Neural progenitor cell (in vitro differentiated cells): Measurements from ENCODE around the gene AGO1. TPM values are rescaled to one million over a fixed set of nuclear protein-coding genes. Genes with fewer than 3 reads are reported as not detected.

Experiments used
- DNase-seq: peaks from one replicate; pipeline ENCODE4 v3.0.0-alpha.2; 2016; ENCODE audit warnings: low spot score
- H2AFZ ChIP-seq: fragments of 200-600 bp; sonication (generic); replicated peaks from 2 replicates; pipeline ENCODE4 v1.6.1; 2016; ENCODE audit warnings: antibody characterized with exemption
- H3F3A ChIP-seq: fragments of 200-600 bp; sonication (generic); 2 replicates; pipeline ENCODE4 v1.6.1; 2016; ENCODE audit warnings: antibody characterized with exemption, low read depth
- H3K27ac ChIP-seq: fragments of 200-600 bp; sonication (generic); 2 replicates; pipeline ENCODE4 v1.5.1; 2016; ENCODE audit warnings: mild to moderate bottlenecking
- H3K27me3 ChIP-seq: fragments of 200-600 bp; sonication (generic); 2 replicates; pipeline ENCODE4 v1.6.1; 2016; ENCODE audit warnings: mild to moderate bottlenecking, moderate library complexity
- H3K36me3 ChIP-seq: fragments of 200-600 bp; sonication (generic); 2 replicates; pipeline ENCODE4 v1.5.1; 2016
- H3K4me1 ChIP-seq: fragments of 200-600 bp; sonication (generic); 2 replicates; pipeline ENCODE4 v1.6.1; 2016; ENCODE audit warnings: mixed run types
- H3K4me2 ChIP-seq: fragments of 200-600 bp; sonication (generic); 2 replicates; pipeline ENCODE4 v1.6.1; 2016
- H3K4me3 ChIP-seq: fragments of 200-600 bp; sonication (generic); 2 replicates; pipeline ENCODE4 v1.5.1; 2016
- H3K79me2 ChIP-seq: fragments of 200-600 bp; sonication (generic); 2 replicates; pipeline ENCODE4 v1.6.1; 2016; ENCODE audit warnings: low read depth
- H3K9ac ChIP-seq: fragments of 200-600 bp; sonication (generic); 2 replicates; pipeline ENCODE4 v1.6.1; 2016
- H3K9me3 ChIP-seq: fragments of 200-600 bp; sonication (generic); 2 replicates; pipeline ENCODE4 v1.5.1; 2016; ENCODE audit warnings: low read depth
- H4K20me1 ChIP-seq: fragments of 200-600 bp; sonication (generic); 2 replicates; pipeline ENCODE4 v1.6.1; 2016; ENCODE audit warnings: low read depth
- H3K27ac Mint-ChIP-seq: 3 replicates; pipeline ENCODE4 v1.8.0; 2021; ENCODE audit warnings: mixed read lengths
- H3K27me3 Mint-ChIP-seq: 2 replicates; pipeline ENCODE4 v1.8.0; 2022; ENCODE audit warnings: low read depth, mild to moderate bottlenecking, inconsistent platforms, moderate library complexity, mixed read lengths; ENCODE audit not compliant: insufficient read depth
- H3K36me3 Mint-ChIP-seq: 3 replicates; pipeline ENCODE4 v1.8.0; 2021; ENCODE audit warnings: mixed read lengths
- H3K4me1 Mint-ChIP-seq: 3 replicates; pipeline ENCODE4 v1.8.0; 2021; ENCODE audit warnings: mixed read lengths
- H3K4me3 Mint-ChIP-seq: 3 replicates; pipeline ENCODE4 v1.8.0; 2021; ENCODE audit warnings: mild to moderate bottlenecking, moderate library complexity, mixed read lengths
- H3K9me3 Mint-ChIP-seq: 3 replicates; pipeline ENCODE4 v1.8.0; 2020; ENCODE audit warnings: mixed read lengths
- EZH2 ChIP-seq: fragments of 200-600 bp; sonication (generic); IDR thresholded peaks from 2 replicates; pipeline ENCODE4 v1.6.1; 2017; ENCODE audit warnings: antibody characterized with exemption, mild to moderate bottlenecking, moderate library complexity
- EZH2phosphoT487 ChIP-seq: fragments of 200-600 bp; sonication (generic); IDR thresholded peaks from 2 replicates; pipeline ENCODE4 v1.6.1; 2017; ENCODE audit warnings: antibody characterized with exemption
- total RNA-seq: library from RNA; depleted of rRNA; stranded (reverse); fragments of >200 nt; gene quantifications from 2 replicates; pipeline ENCODE4 v1.2.3, GENCODE V29; 2015; ENCODE audit warnings: low replicate concordance
- TF ChIP-seq, protein P1 (sequence below): fragments of 200-600 bp; sonication (generic); IDR thresholded peaks from 2 replicates; pipeline ENCODE4 v1.5.1; 2017; ENCODE audit warnings: antibody characterized with exemption, mild to moderate bottlenecking

The AGO1 gene
- total RNA-seq, 1 donor from 2014 or later, result 24.1 TPM

DNA sequence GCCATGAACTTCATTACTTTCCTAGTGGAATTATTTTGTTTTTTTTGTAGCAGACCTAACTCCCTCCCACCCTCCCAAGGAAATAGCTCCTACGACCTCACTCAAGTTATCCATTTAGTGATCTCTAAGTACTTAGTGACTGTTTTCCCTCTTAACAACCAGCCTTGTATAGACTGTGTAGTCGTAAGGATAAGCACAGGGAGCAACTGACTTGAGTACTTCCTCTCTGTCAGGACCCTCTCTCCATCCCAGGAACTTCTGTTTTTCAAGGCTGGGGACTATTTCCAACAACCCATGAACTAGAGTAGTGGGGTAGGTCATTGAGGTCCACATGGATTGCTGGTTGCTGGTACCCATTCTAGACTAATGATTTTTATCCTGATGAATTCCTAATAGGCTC lies 1.9 kb downstream of the AGO1 start:
- no peak overlapping the region for H3K4me3 ChIP-seq
- no peak overlapping the region for H3K27ac ChIP-seq
- H3K27ac Mint-ChIP-seq, result no peak overlapping the region

DNA sequence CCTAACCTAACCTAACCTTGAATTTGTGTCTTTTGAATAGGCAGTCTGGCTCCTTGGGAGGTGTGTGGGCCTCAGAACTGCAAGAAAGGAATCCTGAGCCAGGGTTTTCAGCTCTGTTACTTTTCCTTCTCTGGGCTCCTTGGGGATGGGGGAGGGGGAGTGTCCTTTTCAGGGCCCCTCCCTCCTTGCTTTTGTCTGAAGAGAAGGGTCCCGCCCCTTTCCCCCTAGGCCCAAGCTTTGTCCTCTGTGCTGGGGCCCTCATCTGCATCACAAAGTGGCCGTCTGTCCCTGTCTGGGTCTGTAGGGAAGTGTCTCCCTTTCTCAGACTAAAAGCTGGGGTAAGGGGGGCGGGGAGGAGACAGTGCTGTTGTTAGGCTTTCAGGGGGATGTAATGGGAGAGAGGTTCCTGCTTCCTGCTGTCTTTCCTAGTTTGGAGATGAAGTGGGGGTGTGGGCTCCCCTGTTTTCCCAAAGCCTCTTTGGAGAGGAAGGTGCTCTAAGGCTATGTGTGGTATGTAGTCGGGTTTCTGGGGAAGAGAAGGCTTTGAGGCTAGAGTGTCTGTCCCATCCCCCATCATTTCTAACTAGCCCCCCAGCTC lies 3.1 kb downstream of the AGO1 start:
- Histone ChIP-seq H3K27me3 (no peaks in the 10 kb centered on the region), H4K20me1 (peaks cover 79% of the 10 kb centered on the region), H3K4me1 (peaks cover 40% of the 10 kb centered on the region), H3K9me3 (no peaks in the 10 kb centered on the region), H2AFZ (no peak overlapping the region), H3K9ac (no peak overlapping the region), H3K36me3 (peaks cover 9% of the 10 kb centered on the region), H3K4me3 (peak overlapping the region; percentile 44), H3K79me2 (peaks cover 70% of the 10 kb centered on the region), H3K4me2 (peak overlapping the region; percentile 85), H3K27ac (no peak overlapping the region), H3F3A (peaks cover 49% of the 10 kb centered on the region)
- Mint-ChIP-seq H3K27me3 (peaks cover 5% of the 10 kb centered on the region), H3K36me3 (peaks cover 10% of the 10 kb centered on the region), H3K4me1 (peaks cover 47% of the 10 kb centered on the region), H3K27ac (peak overlapping the region; percentile 87), H3K9me3 (no peaks in the 10 kb centered on the region), H3K4me3 (peak overlapping the region; percentile 84)
- DNase-seq, result peak; percentile 96
- TF ChIP-seq, protein P1, sequence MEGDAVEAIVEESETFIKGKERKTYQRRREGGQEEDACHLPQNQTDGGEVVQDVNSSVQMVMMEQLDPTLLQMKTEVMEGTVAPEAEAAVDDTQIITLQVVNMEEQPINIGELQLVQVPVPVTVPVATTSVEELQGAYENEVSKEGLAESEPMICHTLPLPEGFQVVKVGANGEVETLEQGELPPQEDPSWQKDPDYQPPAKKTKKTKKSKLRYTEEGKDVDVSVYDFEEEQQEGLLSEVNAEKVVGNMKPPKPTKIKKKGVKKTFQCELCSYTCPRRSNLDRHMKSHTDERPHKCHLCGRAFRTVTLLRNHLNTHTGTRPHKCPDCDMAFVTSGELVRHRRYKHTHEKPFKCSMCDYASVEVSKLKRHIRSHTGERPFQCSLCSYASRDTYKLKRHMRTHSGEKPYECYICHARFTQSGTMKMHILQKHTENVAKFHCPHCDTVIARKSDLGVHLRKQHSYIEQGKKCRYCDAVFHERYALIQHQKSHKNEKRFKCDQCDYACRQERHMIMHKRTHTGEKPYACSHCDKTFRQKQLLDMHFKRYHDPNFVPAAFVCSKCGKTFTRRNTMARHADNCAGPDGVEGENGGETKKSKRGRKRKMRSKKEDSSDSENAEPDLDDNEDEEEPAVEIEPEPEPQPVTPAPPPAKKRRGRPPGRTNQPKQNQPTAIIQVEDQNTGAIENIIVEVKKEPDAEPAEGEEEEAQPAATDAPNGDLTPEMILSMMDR, result no peak
- TF ChIP-seq EZH2 (no peak), EZH2phosphoT487 (no peak)

More for the DNA sequence above, 1.9 kb downstream of the AGO1 start:
- Histone ChIP-seq H3K79me2 (peaks cover 65% of the 10 kb centered on the region), H3K36me3 (no peaks in the 10 kb centered on the region), H3K9me3 (no peaks in the 10 kb centered on the region), H4K20me1 (peaks cover 69% of the 10 kb centered on the region), H3F3A (peaks cover 49% of the 10 kb centered on the region), H3K27me3 (no peaks in the 10 kb centered on the region), H3K4me2 (peak overlapping the region; percentile 85), H2AFZ (no peak overlapping the region), H3K9ac (no peak overlapping the region), H3K4me1 (peaks cover 40% of the 10 kb centered on the region)
- H3K36me3 Mint-ChIP-seq, result peaks cover 6% of the 10 kb centered on the region
- no peaks in the 10 kb centered on the region for H3K9me3 Mint-ChIP-seq
- H3K27me3 Mint-ChIP-seq, result peaks cover 5% of the 10 kb centered on the region
- no peak for TF ChIP-seq EZH2phosphoT487
- TF ChIP-seq, protein P1, result no peak
- no peak for TF ChIP-seq EZH2
- peak; percentile 3 for DNase-seq
- H3K4me3 Mint-ChIP-seq, result peak overlapping the region; percentile 84
- peaks cover 47% of the 10 kb centered on the region for H3K4me1 Mint-ChIP-seq

DNA sequence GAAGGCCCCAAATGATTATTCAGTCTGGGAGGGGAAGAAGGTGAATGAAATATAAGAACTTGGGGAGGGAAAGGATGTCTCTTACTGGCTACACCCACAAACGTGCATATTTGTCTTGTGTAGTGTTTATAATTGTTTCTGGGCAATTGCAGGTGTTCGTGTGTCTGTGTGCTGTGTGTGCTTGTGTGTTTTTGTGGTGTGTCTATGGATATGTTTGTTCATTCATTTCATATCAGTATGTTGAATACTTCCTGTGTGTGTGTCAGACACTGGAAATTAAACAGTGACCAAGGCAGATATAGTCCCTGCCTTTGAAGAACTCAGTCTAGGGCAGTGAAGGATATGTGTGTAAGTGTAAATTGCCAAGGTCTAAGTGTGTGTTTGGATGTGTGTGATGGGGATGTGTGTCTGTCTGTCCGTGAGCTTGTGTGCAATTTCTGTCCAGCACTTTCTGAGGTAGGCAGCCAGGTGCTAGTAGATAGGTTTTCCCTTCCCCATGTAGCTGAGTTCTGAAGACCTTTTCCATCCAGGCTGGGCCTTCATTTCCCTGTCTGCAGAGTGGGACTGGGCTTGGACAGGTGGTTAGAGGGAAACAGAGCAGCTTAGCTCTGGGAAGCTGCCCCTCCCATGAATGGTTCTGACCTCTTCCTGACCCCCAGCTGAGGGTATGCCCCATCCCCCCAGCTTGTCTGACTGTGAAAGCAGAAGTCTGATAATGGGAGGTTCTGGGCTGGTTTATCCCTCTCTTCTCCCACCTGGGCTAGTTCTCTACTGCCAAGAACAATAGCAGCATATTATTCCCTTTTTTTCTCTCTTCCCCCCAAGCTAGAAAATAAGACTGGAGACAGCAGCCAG lies 3.8 kb downstream of the AGO1 start:
- H3K9me3 Mint-ChIP-seq, result no peaks in the 10 kb centered on the region
- peak overlapping the region; percentile 87 for H3K27ac Mint-ChIP-seq
- H3K4me1 Mint-ChIP-seq, result peaks cover 47% of the 10 kb centered on the region
- no peak overlapping the region for H3K27ac ChIP-seq
- H3K27me3 Mint-ChIP-seq, result peaks cover 5% of the 10 kb centered on the region
- no peak overlapping the region for H2AFZ ChIP-seq
- peaks cover 11% of the 10 kb centered on the region for H3K36me3 Mint-ChIP-seq
- peaks cover 40% of the 10 kb centered on the region for H3K4me1 ChIP-seq
- peaks cover 70% of the 10 kb centered on the region for H3K79me2 ChIP-seq
- H3K27me3 ChIP-seq, result no peaks in the 10 kb centered on the region
- no peaks in the 10 kb centered on the region for H3K9me3 ChIP-seq
- H3K9ac ChIP-seq, result no peak overlapping the region
- TF ChIP-seq, protein P1, result no peak
- no peak for TF ChIP-seq EZH2phosphoT487
- TF ChIP-seq EZH2, result no peak
- peak overlapping the region; percentile 84 for H3K4me3 Mint-ChIP-seq
- peak overlapping the region; percentile 85 for H3K4me2 ChIP-seq
- peaks cover 10% of the 10 kb centered on the region for H3K36me3 ChIP-seq
- peak; percentile 48 for DNase-seq
- peaks cover 81% of the 10 kb centered on the region for H4K20me1 ChIP-seq
- peak overlapping the region; percentile 44 for H3K4me3 ChIP-seq
- H3F3A ChIP-seq, result peaks cover 49% of the 10 kb centered on the region
